GM21786 (cell line): ENCODE data around the gene RUSC2.
A peak's percentile ranks its signal among the peaks of the same experiment; 100 is the strongest.

Source experiments
- ATAC-seq: cut with Tn5 transposase; IDR thresholded peaks from one replicate; pipeline ENCODE4 v1.9.1; 2021; ENCODE audit not compliant: unreplicated experiment

Gene RUSC2

GRCh38 chr9:35489313-35490154 lies at the start of gene RUSC2:
Gene RUSC2 (plus strand): TSS chr9:35490111. CDS start chr9:35546522, 56,411 bp downstream.
- ATAC-seq = no peak

- ATAC-seq = no peak
Observed at GRCh38 chr9:35446012-35446411, 43.9 kb upstream of the RUSC2 start.

- ATAC-seq = no peak
Observed at GRCh38 chr9:35448496-35448895, 41.4 kb upstream of the RUSC2 start.

- ATAC-seq = no peak
Observed at GRCh38 chr9:35452481-35452880, 37.4 kb upstream of the RUSC2 start.

GRCh38 chr9:35453786-35454185 lies 36.1 kb upstream of the RUSC2 start:
- no peak for ATAC-seq

GRCh38 chr9:35464141-35465025 lies 25.5 kb upstream of the RUSC2 start:
- no peak for ATAC-seq

GRCh38 chr9:35470340-35470739 lies 19.6 kb upstream of the RUSC2 start:
- ATAC-seq = no peak

- ATAC-seq = no peak
Observed at GRCh38 chr9:35470894-35471293, 19.0 kb upstream of the RUSC2 start.

GRCh38 chr9:35476596-35476995 lies 13.3 kb upstream of the RUSC2 start:
- ATAC-seq = no peak

GRCh38 chr9:35477211-35477855 lies 12.6 kb upstream of the RUSC2 start:
- peak; percentile 66 for ATAC-seq

GRCh38 chr9:35478871-35479270 lies 11.0 kb upstream of the RUSC2 start:
- no peak for ATAC-seq

- ATAC-seq = no peak
Observed at GRCh38 chr9:35481347-35481975, 8.4 kb upstream of the RUSC2 start.

GRCh38 chr9:35482071-35482470 lies 7.8 kb upstream of the RUSC2 start:
- ATAC-seq = no peak

GRCh38 chr9:35484406-35484805 lies 5.5 kb upstream of the RUSC2 start:
- no peak for ATAC-seq

- ATAC-seq = no peak
Observed at GRCh38 chr9:35487081-35487480, 2.8 kb upstream of the RUSC2 start.

- no peak for ATAC-seq
Observed at GRCh38 chr9:35488021-35488420, 1.9 kb upstream of the RUSC2 start.

GRCh38 chr9:35488566-35489312 lies 1.2 kb upstream of the RUSC2 start:
- ATAC-seq = no peak

GRCh38 chr9:35490155-35490909 lies 421 bp downstream of the RUSC2 start:
- ATAC-seq = no peak

- no peak for ATAC-seq
Observed at GRCh38 chr9:35490910-35491465, 1.1 kb downstream of the RUSC2 start.
